Limb (tissue), 2 donors: ENCODE results near the gene GLI3.
"Not testable (repeated sequence)": the region's sequence is repeated elsewhere in the genome, so short reads cannot be mapped to it uniquely, and the experiment has no call there.

ENCODE experiments used
- DNase-seq, 2 donors: peaks; one replicate each; pipeline ENCODE4 v3.0.0-alpha.2; 2016; ENCODE audit errors: extremely low spot score in 2 of 2

Gene GLI3

GRCh38 chr7:42212541-42213090 lies 24.4 kb downstream of the GLI3 start:
- DNase-seq, result no peak

- no peak for DNase-seq
Observed at GRCh38 chr7:42211938-42212337, 25.1 kb downstream of the GLI3 start.

- DNase-seq, result no peak
Observed at GRCh38 chr7:42210779-42211178, 26.2 kb downstream of the GLI3 start.

- no peak for DNase-seq
Observed at GRCh38 chr7:42210333-42210732, 26.7 kb downstream of the GLI3 start.

- DNase-seq, result not testable (repeated sequence)
Observed at GRCh38 chr7:42209085-42209484, 27.9 kb downstream of the GLI3 start.

- no peak for DNase-seq
Observed at GRCh38 chr7:42208572-42208971, 28.4 kb downstream of the GLI3 start.

GRCh38 chr7:42207420-42207819 lies 29.6 kb downstream of the GLI3 start:
- no peak for DNase-seq

GRCh38 chr7:42203336-42203735 lies 33.7 kb downstream of the GLI3 start:
- DNase-seq, result no peak

GRCh38 chr7:42202601-42203000 lies 34.4 kb downstream of the GLI3 start:
- DNase-seq, result no peak

- no peak for DNase-seq
Observed at GRCh38 chr7:42198974-42199668, 37.9 kb downstream of the GLI3 start.

GRCh38 chr7:42198296-42198695 lies 38.7 kb downstream of the GLI3 start:
- no peak for DNase-seq

- DNase-seq, result no peak
Observed at GRCh38 chr7:42197451-42197850, 39.6 kb downstream of the GLI3 start.

- DNase-seq, result no peak
Observed at GRCh38 chr7:42194238-42194637, 42.8 kb downstream of the GLI3 start.

- DNase-seq, result no peak
Observed at GRCh38 chr7:42193471-42194129, 43.4 kb downstream of the GLI3 start.

GRCh38 chr7:42192851-42193461 lies 44.1 kb downstream of the GLI3 start:
- DNase-seq, result no peak

GRCh38 chr7:42192066-42192465 lies 44.9 kb downstream of the GLI3 start:
- DNase-seq, result no peak

- DNase-seq, result no peak
Observed at GRCh38 chr7:42189535-42189934, 47.5 kb downstream of the GLI3 start.

- DNase-seq, result no peak
Observed at GRCh38 chr7:42186151-42186550, 50.9 kb downstream of the GLI3 start.

- no peak for DNase-seq
Observed at GRCh38 chr7:42185726-42186125, 51.3 kb downstream of the GLI3 start.

GRCh38 chr7:42183547-42183946 lies 53.5 kb downstream of the GLI3 start:
- DNase-seq, result no peak

GRCh38 chr7:42181566-42181965 lies 55.4 kb downstream of the GLI3 start:
- DNase-seq, result no peak

- no peak for DNase-seq
Observed at GRCh38 chr7:42180806-42181205, 56.2 kb downstream of the GLI3 start.

- no peak for DNase-seq
Observed at GRCh38 chr7:42176724-42177101, 60.3 kb downstream of the GLI3 start.
